Fibroblast of pulmonary artery (primary cell): ENCODE data around the gene MED23.

Experiments
- DNase-seq: peaks from one replicate; pipeline ENCODE4 v3.0.0-alpha.2; 2010; ENCODE audit warnings: low read depth
- H3K4me3 ChIP-seq: replicated peaks from 2 replicates; pipeline ENCODE4 v1.5.1; 2011; ENCODE audit warnings: low read depth, mild to moderate bottlenecking, control low read depth, low read length, moderate library complexity
- TF ChIP-seq, protein P1 (sequence below): IDR thresholded peaks from 2 replicates; pipeline ENCODE4 v1.5.1; 2011; ENCODE audit warnings: mild to moderate bottlenecking, control low read depth, low read length, inconsistent platforms; ENCODE audit errors: missing control alignments

Gene MED23

DNA sequence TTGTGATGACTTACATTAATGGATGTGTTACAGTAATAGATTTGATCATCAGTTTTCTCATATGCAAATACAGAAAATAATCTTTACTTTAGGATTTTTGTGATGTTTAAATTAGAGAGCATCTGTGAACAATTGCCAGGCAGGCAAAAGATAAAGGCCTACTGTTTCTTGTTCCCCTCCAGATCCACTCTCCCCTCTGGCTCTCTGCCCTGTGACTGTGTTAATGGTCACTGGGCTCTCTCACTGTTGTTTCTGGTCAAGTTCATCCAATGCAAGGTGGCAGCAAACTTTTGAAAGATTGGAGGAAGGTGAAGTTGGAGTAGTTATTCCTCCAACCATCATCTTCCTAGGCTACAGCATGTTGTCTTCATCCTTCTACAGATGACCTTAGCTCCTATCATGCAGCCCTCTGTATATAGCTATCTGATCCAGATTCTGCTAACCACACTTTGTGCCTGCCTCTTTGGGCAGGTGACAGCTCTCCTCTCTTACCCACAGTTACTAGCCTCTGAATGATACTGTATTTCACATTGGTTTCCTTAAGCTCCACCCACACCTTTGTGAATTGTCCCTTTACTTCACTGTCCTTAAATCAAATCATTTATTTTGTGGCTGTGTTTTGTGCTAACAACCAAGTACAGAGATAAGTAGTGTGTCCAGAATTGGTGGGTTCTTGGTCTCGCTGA, 103.9 kb downstream of the MED23 start:
- no peak overlapping the region for H3K4me3 ChIP-seq
- DNase-seq, result no peak
- TF ChIP-seq, protein P1, sequence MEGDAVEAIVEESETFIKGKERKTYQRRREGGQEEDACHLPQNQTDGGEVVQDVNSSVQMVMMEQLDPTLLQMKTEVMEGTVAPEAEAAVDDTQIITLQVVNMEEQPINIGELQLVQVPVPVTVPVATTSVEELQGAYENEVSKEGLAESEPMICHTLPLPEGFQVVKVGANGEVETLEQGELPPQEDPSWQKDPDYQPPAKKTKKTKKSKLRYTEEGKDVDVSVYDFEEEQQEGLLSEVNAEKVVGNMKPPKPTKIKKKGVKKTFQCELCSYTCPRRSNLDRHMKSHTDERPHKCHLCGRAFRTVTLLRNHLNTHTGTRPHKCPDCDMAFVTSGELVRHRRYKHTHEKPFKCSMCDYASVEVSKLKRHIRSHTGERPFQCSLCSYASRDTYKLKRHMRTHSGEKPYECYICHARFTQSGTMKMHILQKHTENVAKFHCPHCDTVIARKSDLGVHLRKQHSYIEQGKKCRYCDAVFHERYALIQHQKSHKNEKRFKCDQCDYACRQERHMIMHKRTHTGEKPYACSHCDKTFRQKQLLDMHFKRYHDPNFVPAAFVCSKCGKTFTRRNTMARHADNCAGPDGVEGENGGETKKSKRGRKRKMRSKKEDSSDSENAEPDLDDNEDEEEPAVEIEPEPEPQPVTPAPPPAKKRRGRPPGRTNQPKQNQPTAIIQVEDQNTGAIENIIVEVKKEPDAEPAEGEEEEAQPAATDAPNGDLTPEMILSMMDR, result no peak
